Fibroblast of upper back skin (primary cell): ENCODE measurements around the gene MTX2.
"Not testable (repeated sequence)": the region's sequence is repeated elsewhere in the genome, so short reads cannot be mapped to it uniquely, and the experiment has no call there.

Source experiments
- DNase-seq: peaks from one replicate; pipeline ENCODE4 v3.0.0-alpha.2; 2013

MTX2 gene

GRCh38 chr2:176291335-176291734 is 22.1 kb downstream of the MTX2 start:
- DNase-seq: no peak

- no peak for DNase-seq
These were observed 22.6 kb downstream of the MTX2 start for GRCh38 chr2:176291809-176292283.

DNA sequence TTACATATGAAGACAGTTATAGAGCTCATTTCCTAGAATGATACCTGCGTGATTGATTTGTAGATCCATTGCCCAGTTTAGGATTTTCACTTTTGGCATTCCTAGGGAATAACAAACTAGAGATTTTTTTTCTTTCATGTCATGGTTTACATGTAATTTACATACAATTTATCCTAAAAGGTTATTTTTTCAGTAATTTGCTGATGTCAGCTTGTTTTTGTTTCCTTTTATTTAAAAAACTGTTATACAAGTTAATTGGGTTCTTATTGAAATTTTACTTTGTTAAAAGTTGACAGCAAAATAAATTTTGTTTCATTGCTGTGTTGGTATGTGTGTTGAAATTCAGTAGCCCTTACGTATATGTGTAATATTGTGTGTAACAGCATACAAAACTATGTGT is 23.4 kb downstream of the MTX2 start:
- DNase-seq: no peak

- DNase-seq: no peak
These were observed 24.1 kb downstream of the MTX2 start for GRCh38 chr2:176293334-176293733.

DNA sequence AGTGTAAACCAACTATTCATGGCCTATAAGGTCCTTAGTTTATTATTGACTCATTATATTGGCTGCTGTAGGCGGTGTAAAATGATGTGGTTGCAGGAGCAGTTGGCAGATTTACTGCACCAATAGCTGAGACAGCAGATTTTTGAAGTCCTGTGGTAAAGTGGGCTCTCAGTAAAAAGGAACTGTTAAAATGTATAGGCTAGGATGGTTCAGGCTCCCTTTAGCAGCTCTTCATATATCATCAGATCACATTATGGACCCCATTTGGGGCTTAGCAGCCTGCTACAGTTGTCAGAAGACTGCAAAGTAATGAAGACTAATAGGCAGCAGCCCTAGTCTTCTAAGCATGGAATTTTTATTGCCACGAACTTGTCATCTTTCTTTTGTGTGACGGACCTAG is 27.8 kb downstream of the MTX2 start:
- DNase-seq: peak; percentile 71

- DNase-seq: no peak
These were observed 28.5 kb downstream of the MTX2 start for GRCh38 chr2:176297737-176298136.

GRCh38 chr2:176306020-176306419 is 36.8 kb downstream of the MTX2 start:
- not testable (repeated sequence) for DNase-seq

GRCh38 chr2:176317199-176317598 is 48.0 kb downstream of the MTX2 start:
- DNase-seq: peak; percentile 12

- no peak for DNase-seq
These were observed 48.4 kb downstream of the MTX2 start for GRCh38 chr2:176317623-176318065.

- no peak for DNase-seq
These were observed 52.7 kb downstream of the MTX2 start for GRCh38 chr2:176321916-176322315.

DNA sequence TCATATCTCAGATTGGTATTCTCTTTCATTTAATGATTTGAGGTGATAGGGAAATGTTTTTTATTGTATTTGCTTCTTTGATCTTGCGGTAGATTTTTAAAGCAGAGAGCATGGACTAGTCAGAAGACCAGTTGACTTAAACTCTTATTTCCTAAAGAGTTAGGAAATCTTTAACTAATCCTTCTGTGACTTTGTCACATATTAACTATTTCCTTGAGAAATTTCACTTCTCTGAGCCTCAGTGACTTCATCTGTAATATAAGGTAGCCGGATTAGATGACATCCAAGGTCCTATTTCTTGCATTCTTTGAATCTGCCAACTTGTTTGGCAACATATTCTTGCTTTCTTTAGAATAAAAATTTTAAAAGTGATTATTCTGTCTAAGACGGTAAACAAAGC is 55.6 kb downstream of the MTX2 start:
- no peak for DNase-seq

- no peak for DNase-seq
These were observed 56.5 kb downstream of the MTX2 start for GRCh38 chr2:176325732-176326131.

- peak; percentile 6 for DNase-seq
These were observed 58.9 kb downstream of the MTX2 start for GRCh38 chr2:176328149-176328548.

DNA sequence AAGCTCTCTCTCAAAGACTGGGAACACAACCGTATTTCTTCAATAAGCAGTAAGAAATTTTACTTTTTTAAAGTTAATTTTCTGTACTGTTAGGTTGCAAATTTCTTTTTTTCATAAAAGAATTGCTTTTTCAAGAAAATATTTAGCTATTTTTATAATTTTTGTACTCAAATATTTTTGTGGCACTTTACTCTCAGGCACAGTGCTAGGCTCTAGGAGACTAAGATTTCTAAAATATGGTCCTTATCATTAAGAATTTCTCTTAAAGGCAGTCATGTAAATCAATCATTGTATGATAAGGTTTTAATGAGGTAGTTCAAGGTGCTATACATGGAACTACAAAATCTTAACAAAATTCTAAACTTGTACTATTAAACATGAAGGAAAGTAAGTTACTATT is 61.4 kb downstream of the MTX2 start:
- no peak for DNase-seq

DNA sequence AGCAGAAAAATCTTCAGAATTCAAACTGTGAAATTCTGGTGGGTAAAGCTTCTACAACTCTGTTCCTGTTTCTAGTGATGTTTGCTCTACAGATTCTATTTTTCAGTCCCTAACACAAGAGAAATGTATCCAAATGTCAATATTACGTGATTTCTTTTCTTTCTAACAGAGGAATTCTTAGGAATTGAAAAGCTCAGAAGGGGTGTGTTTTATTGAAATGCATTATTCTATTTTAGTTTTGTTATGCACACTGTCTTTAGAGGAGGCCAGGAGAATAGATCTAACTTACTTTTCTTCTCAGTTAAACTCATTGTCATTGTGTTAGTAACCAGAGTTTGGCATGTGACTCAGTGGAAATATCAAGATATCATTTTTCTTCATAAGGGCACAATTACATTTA is 62.4 kb downstream of the MTX2 start:
- DNase-seq: no peak

- no peak for DNase-seq
These were observed 65.5 kb downstream of the MTX2 start for GRCh38 chr2:176334729-176335128.

- DNase-seq: no peak
These were observed 69.2 kb downstream of the MTX2 start for GRCh38 chr2:176338395-176338794.

GRCh38 chr2:176339208-176339607 is 70.0 kb downstream of the MTX2 start:
- no peak for DNase-seq

DNA sequence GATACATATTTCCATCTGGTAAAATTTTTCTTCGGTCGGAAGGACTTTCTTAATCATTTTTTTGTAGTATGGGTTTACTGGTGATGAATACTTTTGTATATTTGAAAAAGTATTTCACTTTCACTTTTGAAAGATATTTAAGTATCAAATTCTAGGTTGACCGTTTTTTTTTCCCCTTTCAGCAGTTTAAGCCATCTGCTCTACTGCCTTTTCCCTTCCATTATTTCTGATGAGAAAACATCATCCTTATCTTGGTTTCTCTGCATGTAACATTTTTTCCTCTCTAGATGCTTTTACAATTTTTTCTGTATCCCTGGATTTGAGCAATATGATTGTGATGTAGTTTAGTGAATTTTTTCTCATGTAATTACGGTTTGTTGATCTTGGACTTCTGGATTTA is 87.0 kb downstream of the MTX2 start:
- DNase-seq: no peak

DNA sequence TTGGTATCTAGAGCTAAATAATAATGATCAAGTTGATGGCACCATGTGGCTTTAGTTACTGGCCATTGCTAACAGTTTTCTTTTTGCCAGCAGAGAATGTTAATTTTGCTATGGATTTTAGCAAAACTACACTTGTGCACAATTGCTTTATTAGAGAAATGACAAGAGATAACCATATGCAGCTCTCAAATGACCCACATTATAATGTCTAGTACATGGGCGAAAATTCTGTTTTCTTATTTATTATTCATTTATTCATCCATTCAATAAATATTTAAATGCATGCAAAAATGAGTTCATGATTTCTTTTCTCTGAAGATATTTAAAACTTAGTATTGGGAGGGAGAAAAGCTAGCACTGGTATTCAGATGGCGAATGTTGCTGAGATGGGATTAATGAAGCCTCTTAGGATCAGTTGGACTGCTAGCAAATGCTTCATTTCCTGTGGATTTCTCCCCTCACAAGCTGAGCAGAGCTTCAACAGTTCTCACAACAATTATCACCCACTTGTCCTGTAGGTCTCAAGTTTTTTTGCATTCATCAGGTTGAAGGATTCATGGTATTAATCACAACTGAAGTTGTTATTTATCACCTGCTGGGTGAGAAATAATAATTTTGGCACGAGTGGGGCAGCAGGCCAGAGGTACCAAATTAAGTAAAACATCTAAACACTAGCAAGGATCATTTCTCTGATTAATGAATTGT is 95.2 kb downstream of the MTX2 start:
- no peak for DNase-seq

GRCh38 chr2:176368349-176368748 is 99.1 kb downstream of the MTX2 start:
- no peak for DNase-seq

- DNase-seq: no peak
These were observed 101.4 kb downstream of the MTX2 start for GRCh38 chr2:176370467-176371171.

DNA sequence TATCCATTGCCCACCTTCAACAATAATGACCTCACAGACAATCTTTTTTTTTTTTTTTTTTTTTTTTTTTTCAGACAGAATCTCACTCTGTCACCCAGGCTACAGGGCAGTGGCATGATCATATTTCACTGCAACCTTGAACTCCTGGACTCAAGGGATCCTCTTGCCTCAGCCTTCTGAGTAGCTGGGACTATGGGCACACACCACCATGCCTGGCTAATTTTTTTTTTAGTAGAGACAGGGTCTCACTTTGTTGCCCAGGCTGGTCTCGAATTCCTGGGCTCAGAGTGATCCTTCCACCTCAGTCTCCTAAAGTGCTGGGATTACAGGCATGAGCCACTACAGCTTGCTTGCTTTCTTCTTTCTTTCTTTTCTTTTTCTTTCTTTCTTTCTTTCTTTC is 103.9 kb downstream of the MTX2 start:
- not testable (repeated sequence) for DNase-seq

DNA sequence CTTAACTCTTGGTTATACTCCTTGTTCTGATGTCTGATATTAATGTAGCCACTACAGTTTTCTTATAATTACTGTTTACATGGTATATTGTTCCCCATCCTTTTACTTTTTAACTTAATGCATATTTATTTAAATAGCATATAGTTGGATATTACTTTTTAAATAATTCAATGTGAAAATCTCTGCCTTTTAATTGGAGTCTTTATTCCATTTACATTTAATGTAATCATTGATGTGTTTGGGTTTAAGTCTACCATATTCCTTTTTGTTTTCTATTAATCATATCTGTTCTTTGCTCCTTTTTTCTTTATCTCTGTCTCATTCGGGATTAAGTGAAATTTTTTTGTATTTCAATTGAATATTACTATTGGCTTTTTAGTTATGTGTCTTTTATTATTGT is 109.1 kb downstream of the MTX2 start:
- no peak for DNase-seq

- DNase-seq: no peak
These were observed 111.1 kb downstream of the MTX2 start for GRCh38 chr2:176380341-176380740.
